ENCODE data around the gene NEU4. TPM values are rescaled to one million over a fixed set of nuclear protein-coding genes. Genes with fewer than 3 reads are reported as not detected.

NEU4 gene
- polyA plus RNA-seq, 4 donors: 0.65 to 102 (median 42.8) TPM

GRCh38 chr2:241764275-241765241, 44.4 kb upstream of the NEU4 start:
- H3K36me3 ChIP-seq (ENCODE audit: control insufficient read depth in 3 of 3, insufficient read depth in 2 of 3, low read depth in 1 of 3, low read length in 3 of 3): peaks cover 0 to 48% (median 0%) of the 10 kb centered on the region in 3 donors
- DNase-seq: no peak
- 85 to 91% (median 89%) methylated on average over 27 of the region's 27 CpGs for WGBS, 3 donors
- H3K4me1 ChIP-seq (ENCODE audit: control insufficient read depth in 3 of 3, insufficient read depth in 2 of 3, low read depth in 1 of 3, low read length in 2 of 3): no peaks in the 10 kb centered on the region
- H3K27me3 ChIP-seq (ENCODE audit: control insufficient read depth in 3 of 3, insufficient read depth in 3 of 3, low read length in 3 of 3): no peaks in the 10 kb centered on the region
- H3K9me3 ChIP-seq (ENCODE audit: control insufficient read depth in 2 of 2, insufficient read depth in 1 of 2, low read depth in 1 of 2, low read length in 1 of 2): peaks cover 0 to 5% of the 10 kb centered on the region in 2 donors
- H3K27ac ChIP-seq (ENCODE audit: low read depth in 1 of 3, low read length in 2 of 3): no peak overlapping the region
- no peak for FAIRE-seq
- no peak overlapping the region for H3K4me3 ChIP-seq (ENCODE audit: low read depth in 1 of 3, low read length in 3 of 3)

GRCh38 chr2:241767464-241768250, 41.3 kb upstream of the NEU4 start:
- WGBS, 3 donors: 81 to 90% (median 86%) methylated on average over 30 to 37 of the region's 37 CpGs
- H3K4me1 ChIP-seq (ENCODE audit: control insufficient read depth in 3 of 3, insufficient read depth in 2 of 3, low read depth in 1 of 3, low read length in 2 of 3): peaks cover 0 to 17% (median 0%) of the 10 kb centered on the region in 3 donors
- H3K27ac ChIP-seq (ENCODE audit: low read depth in 1 of 3, low read length in 2 of 3): no peak overlapping the region
- no peak for FAIRE-seq
- no peaks in the 10 kb centered on the region for H3K9me3 ChIP-seq (ENCODE audit: control insufficient read depth in 2 of 2, insufficient read depth in 1 of 2, low read depth in 1 of 2, low read length in 1 of 2)
- H3K27me3 ChIP-seq (ENCODE audit: control insufficient read depth in 3 of 3, insufficient read depth in 3 of 3, low read length in 3 of 3): no peaks in the 10 kb centered on the region
- H3K36me3 ChIP-seq (ENCODE audit: control insufficient read depth in 3 of 3, insufficient read depth in 2 of 3, low read depth in 1 of 3, low read length in 3 of 3): peaks cover 0 to 29% (median 0%) of the 10 kb centered on the region in 3 donors
- H3K4me3 ChIP-seq (ENCODE audit: low read depth in 1 of 3, low read length in 3 of 3): no peak overlapping the region
- no peak for DNase-seq

GRCh38 chr2:241768251-241768711, 40.7 kb upstream of the NEU4 start:
- Histone ChIP-seq H3K27me3 (ENCODE audit: control insufficient read depth in 3 of 3, insufficient read depth in 3 of 3, low read length in 3 of 3) (no peaks in the 10 kb centered on the region), H3K4me3 (ENCODE audit: low read depth in 1 of 3, low read length in 3 of 3) (no peak overlapping the region), H3K4me1 (ENCODE audit: control insufficient read depth in 3 of 3, insufficient read depth in 2 of 3, low read depth in 1 of 3, low read length in 2 of 3) (peaks cover 0 to 18% (median 0%) of the 10 kb centered on the region in 3 donors), H3K27ac (ENCODE audit: low read depth in 1 of 3, low read length in 2 of 3) (no peak overlapping the region), H3K36me3 (ENCODE audit: control insufficient read depth in 3 of 3, insufficient read depth in 2 of 3, low read depth in 1 of 3, low read length in 3 of 3) (peaks cover 0 to 24% (median 0%) of the 10 kb centered on the region in 3 donors), H3K9me3 (ENCODE audit: control insufficient read depth in 2 of 2, insufficient read depth in 1 of 2, low read depth in 1 of 2, low read length in 1 of 2) (no peaks in the 10 kb centered on the region)
- FAIRE-seq: no peak
- no peak for DNase-seq
- WGBS, 3 donors: 78 to 89% (median 84%) methylated on average over 24 to 29 of the region's 29 CpGs

- 85 to 93% (median 89%) methylated on average over 11 of the region's 11 CpGs for WGBS, 3 donors
- Histone ChIP-seq H3K4me1 (ENCODE audit: control insufficient read depth in 3 of 3, insufficient read depth in 2 of 3, low read depth in 1 of 3, low read length in 2 of 3) (peaks cover 0 to 18% (median 0%) of the 10 kb centered on the region in 3 donors), H3K27ac (ENCODE audit: low read depth in 1 of 3, low read length in 2 of 3) (no peak overlapping the region), H3K36me3 (ENCODE audit: control insufficient read depth in 3 of 3, insufficient read depth in 2 of 3, low read depth in 1 of 3, low read length in 3 of 3) (peaks cover 0 to 18% (median 0%) of the 10 kb centered on the region in 3 donors), H3K27me3 (ENCODE audit: control insufficient read depth in 3 of 3, insufficient read depth in 3 of 3, low read length in 3 of 3) (no peaks in the 10 kb centered on the region), H3K9me3 (ENCODE audit: control insufficient read depth in 2 of 2, insufficient read depth in 1 of 2, low read depth in 1 of 2, low read length in 1 of 2) (no peaks in the 10 kb centered on the region), H3K4me3 (ENCODE audit: low read depth in 1 of 3, low read length in 3 of 3) (no peak overlapping the region)
- FAIRE-seq (no peak), DNase-seq (no peak)
Observed at GRCh38 chr2:241768850-241769249, 40.1 kb upstream of the NEU4 start.

- Histone ChIP-seq H3K27me3 (ENCODE audit: control insufficient read depth in 3 of 3, insufficient read depth in 3 of 3, low read length in 3 of 3) (no peaks in the 10 kb centered on the region), H3K4me3 (ENCODE audit: low read depth in 1 of 3, low read length in 3 of 3) (no peak overlapping the region), H3K4me1 (ENCODE audit: control insufficient read depth in 3 of 3, insufficient read depth in 2 of 3, low read depth in 1 of 3, low read length in 2 of 3) (peaks cover 0 to 18% (median 0%) of the 10 kb centered on the region in 3 donors), H3K9me3 (ENCODE audit: control insufficient read depth in 2 of 2, insufficient read depth in 1 of 2, low read depth in 1 of 2, low read length in 1 of 2) (no peaks in the 10 kb centered on the region), H3K27ac (ENCODE audit: low read depth in 1 of 3, low read length in 2 of 3) (no peak overlapping the region), H3K36me3 (ENCODE audit: control insufficient read depth in 3 of 3, insufficient read depth in 2 of 3, low read depth in 1 of 3, low read length in 3 of 3) (peaks cover 0 to 11% (median 0%) of the 10 kb centered on the region in 3 donors)
- DNase-seq (no peak), FAIRE-seq (no peak)
- WGBS, 3 donors: 85 to 89% (median 87%) methylated on average over 13 of the region's 13 CpGs
Observed at GRCh38 chr2:241769819-241770184, 39.2 kb upstream of the NEU4 start.

- DNase-seq (no peak), FAIRE-seq (no peak)
- Histone ChIP-seq H3K27ac (ENCODE audit: low read depth in 1 of 3, low read length in 2 of 3) (no peak overlapping the region), H3K4me3 (ENCODE audit: low read depth in 1 of 3, low read length in 3 of 3) (no peak overlapping the region), H3K36me3 (ENCODE audit: control insufficient read depth in 3 of 3, insufficient read depth in 2 of 3, low read depth in 1 of 3, low read length in 3 of 3) (peaks cover 0 to 9% (median 0%) of the 10 kb centered on the region in 3 donors), H3K4me1 (ENCODE audit: control insufficient read depth in 3 of 3, insufficient read depth in 2 of 3, low read depth in 1 of 3, low read length in 2 of 3) (peaks cover 0 to 18% (median 2%) of the 10 kb centered on the region in 3 donors), H3K27me3 (ENCODE audit: control insufficient read depth in 3 of 3, insufficient read depth in 3 of 3, low read length in 3 of 3) (no peaks in the 10 kb centered on the region), H3K9me3 (ENCODE audit: control insufficient read depth in 2 of 2, insufficient read depth in 1 of 2, low read depth in 1 of 2, low read length in 1 of 2) (no peaks in the 10 kb centered on the region)
- WGBS, 3 donors: 46 to 67% (median 59%) methylated on average over 25 to 27 of the region's 27 CpGs
Observed at GRCh38 chr2:241770185-241770935, 38.6 kb upstream of the NEU4 start.

- Histone ChIP-seq H3K27ac (ENCODE audit: low read depth in 1 of 3, low read length in 2 of 3) (no peak overlapping the region), H3K27me3 (ENCODE audit: control insufficient read depth in 3 of 3, insufficient read depth in 3 of 3, low read length in 3 of 3) (no peaks in the 10 kb centered on the region), H3K4me1 (ENCODE audit: control insufficient read depth in 3 of 3, insufficient read depth in 2 of 3, low read depth in 1 of 3, low read length in 2 of 3) (peaks cover 0 to 18% (median 2%) of the 10 kb centered on the region in 3 donors), H3K9me3 (ENCODE audit: control insufficient read depth in 2 of 2, insufficient read depth in 1 of 2, low read depth in 1 of 2, low read length in 1 of 2) (no peaks in the 10 kb centered on the region), H3K4me3 (ENCODE audit: low read depth in 1 of 3, low read length in 3 of 3) (no peak overlapping the region), H3K36me3 (ENCODE audit: control insufficient read depth in 3 of 3, insufficient read depth in 2 of 3, low read depth in 1 of 3, low read length in 3 of 3) (peaks cover 0 to 9% (median 0%) of the 10 kb centered on the region in 3 donors)
- no peak for FAIRE-seq
- 92 to 94% (median 93%) methylated on average over 12 of the region's 12 CpGs for WGBS, 3 donors
- DNase-seq: no peak
Observed at GRCh38 chr2:241770936-241771285, 38.1 kb upstream of the NEU4 start.

Data from small intestine (tissue), 7 donors.